Spinal cord (tissue), 10 donors: ENCODE results near the gene COPG2. TPM values are rescaled to one million over a fixed set of nuclear protein-coding genes. Genes with fewer than 3 reads are reported as not detected.

ENCODE experiments used
- DNase-seq, 6 donors: peaks; one replicate each; pipeline versions ENCODE4 v3.0.0 to v3.0.0-alpha.2; 2013 to 2015; ENCODE audit warnings: low spot score in 6 of 6, low read depth in 4 of 6
- H3K27ac ChIP-seq: one replicate; pipeline ENCODE4 v1.5.1; 2013; ENCODE audit warnings: low read depth, low read length, control low read depth
- H3K27me3 ChIP-seq: one replicate; pipeline ENCODE4 v1.6.1; 2013; ENCODE audit warnings: low read length; ENCODE audit not compliant: control insufficient read depth, insufficient read depth
- H3K36me3 ChIP-seq: one replicate; pipeline ENCODE4 v1.6.1; 2013; ENCODE audit warnings: low read length; ENCODE audit not compliant: control insufficient read depth, insufficient read depth
- H3K4me1 ChIP-seq: one replicate; pipeline ENCODE4 v1.6.1; 2013; ENCODE audit warnings: low read length; ENCODE audit not compliant: control insufficient read depth, insufficient read depth
- H3K4me3 ChIP-seq: one replicate; pipeline ENCODE4 v1.5.1; 2013; ENCODE audit warnings: low read depth, low read length, control low read depth
- H3K9me3 ChIP-seq: one replicate; pipeline ENCODE4 v1.6.1; 2013; ENCODE audit warnings: low read length; ENCODE audit not compliant: control insufficient read depth, insufficient read depth
- WGBS: methylation state at CpG from one replicate; pipeline ENCODE4 v1.1.5; 2013; ENCODE audit warnings: missing lambda C conversion rate; ENCODE audit not compliant: insufficient coverage; 5-methylcytosine and 5-hydroxymethylcytosine counted together
- polyA plus RNA-seq, 2 donors: library from polyadenylated mRNA; unstranded; fragments of 120-200 nt; gene quantifications; one replicate each; pipeline ENCODE4 v1.2.1, GENCODE V29; 2013; ENCODE audit not compliant: insufficient read length in 2 of 2
- total RNA-seq, 2 donors: library from RNA; depleted of rRNA in 1 of 2; stranded (reverse); fragments of 120-200 nt in 1 of 2; fragments of >200 nt in 1 of 2; gene quantifications; one replicate each; pipeline versions ENCODE4 v1.2.3 to v1.2.4, GENCODE V29; 2013 to 2014
- donor health status: healthy.

The COPG2 gene
- total and polyA plus RNA-seq, 4 donors: 40.4 to 52.6 (median 44.7) TPM

GRCh38 chr7:130486114-130486953, 182.2 kb downstream of the COPG2 start:
- H3K9me3 ChIP-seq: no peaks in the 10 kb centered on the region

GRCh38 chr7:130485734-130486113, 182.8 kb downstream of the COPG2 start:
- no peak for DNase-seq
- Histone ChIP-seq H3K36me3 (no peaks in the 10 kb centered on the region), H3K27ac (peak overlapping the region; percentile 95), H3K27me3 (no peaks in the 10 kb centered on the region), H3K4me1 (peaks cover 24% of the 10 kb centered on the region), H3K9me3 (no peaks in the 10 kb centered on the region), H3K4me3 (peak overlapping the region; percentile 72)
- WGBS: 99% methylated on average over 6 of the region's 11 CpGs

More at GRCh38 chr7:130486114-130486953, 182.2 kb downstream of the COPG2 start:
- H3K36me3 ChIP-seq: peaks cover 2% of the 10 kb centered on the region
- H3K4me3 ChIP-seq: peak overlapping the region; percentile 72
- H3K27me3 ChIP-seq: no peaks in the 10 kb centered on the region
- 6% methylated on average over 67 of the region's 67 CpGs for WGBS
- H3K4me1 ChIP-seq: peaks cover 26% of the 10 kb centered on the region
- peak overlapping the region; percentile 95 for H3K27ac ChIP-seq
- peak in 2 of 6 donors; percentile 80 to 91 for DNase-seq

GRCh38 chr7:130483031-130483430, 185.5 kb downstream of the COPG2 start:
- no CpG with 5 or more reads among the region's 3 CpGs for WGBS
- peaks cover 12% of the 10 kb centered on the region for H3K4me1 ChIP-seq
- DNase-seq: no peak
- H3K27ac ChIP-seq: no peak overlapping the region
- H3K4me3 ChIP-seq: no peak overlapping the region
- H3K27me3 ChIP-seq: no peaks in the 10 kb centered on the region
- no peaks in the 10 kb centered on the region for H3K36me3 ChIP-seq
- H3K9me3 ChIP-seq: peaks cover 4% of the 10 kb centered on the region

GRCh38 chr7:130481898-130482297, 186.7 kb downstream of the COPG2 start:
- no peak overlapping the region for H3K27ac ChIP-seq

GRCh38 chr7:130479716-130480400, 188.7 kb downstream of the COPG2 start:
- DNase-seq: no peak
- no peak overlapping the region for H3K27ac ChIP-seq
- H3K4me1 ChIP-seq: peaks cover 5% of the 10 kb centered on the region
- no peak overlapping the region for H3K4me3 ChIP-seq
- no peaks in the 10 kb centered on the region for H3K27me3 ChIP-seq
- peaks cover 4% of the 10 kb centered on the region for H3K9me3 ChIP-seq
- no CpG with 5 or more reads among the region's 1 CpG for WGBS
- no peaks in the 10 kb centered on the region for H3K36me3 ChIP-seq

More at GRCh38 chr7:130481898-130482297, 186.7 kb downstream of the COPG2 start:
- DNase-seq: peak in 1 of 6 donors; percentile 25
- H3K9me3 ChIP-seq: peaks cover 4% of the 10 kb centered on the region
- no peaks in the 10 kb centered on the region for H3K36me3 ChIP-seq
- WGBS: no CpG with 5 or more reads among the region's 1 CpG
- H3K27me3 ChIP-seq: no peaks in the 10 kb centered on the region
- H3K4me1 ChIP-seq: peaks cover 11% of the 10 kb centered on the region
- H3K4me3 ChIP-seq: no peak overlapping the region

GRCh38 chr7:130478991-130479390, 189.6 kb downstream of the COPG2 start:
- Histone ChIP-seq H3K27me3 (no peaks in the 10 kb centered on the region), H3K27ac (no peak overlapping the region), H3K36me3 (no peaks in the 10 kb centered on the region), H3K9me3 (peaks cover 4% of the 10 kb centered on the region), H3K4me1 (peaks cover 5% of the 10 kb centered on the region), H3K4me3 (no peak overlapping the region)
- WGBS: no CpG with 5 or more reads among the region's 3 CpGs
- DNase-seq: no peak

GRCh38 chr7:130476297-130477150, 192.0 kb downstream of the COPG2 start:
- peak in 1 of 6 donors; percentile 17 for DNase-seq
- 65% methylated on average over 7 of the region's 9 CpGs for WGBS
- no peak overlapping the region for H3K27ac ChIP-seq

GRCh38 chr7:130475776-130476175, 192.8 kb downstream of the COPG2 start:
- H3K4me3 ChIP-seq: no peak overlapping the region
- peak in 2 of 6 donors; percentile 44 to 64 for DNase-seq
- peaks cover 5% of the 10 kb centered on the region for H3K4me1 ChIP-seq
- peaks cover 4% of the 10 kb centered on the region for H3K9me3 ChIP-seq
- no peaks in the 10 kb centered on the region for H3K36me3 ChIP-seq
- WGBS: 24% methylated on average over 2 of the region's 7 CpGs
- no peaks in the 10 kb centered on the region for H3K27me3 ChIP-seq
- no peak overlapping the region for H3K27ac ChIP-seq

More at GRCh38 chr7:130476297-130477150, 192.0 kb downstream of the COPG2 start:
- no peaks in the 10 kb centered on the region for H3K27me3 ChIP-seq
- H3K4me1 ChIP-seq: peaks cover 5% of the 10 kb centered on the region
- H3K9me3 ChIP-seq: peaks cover 4% of the 10 kb centered on the region
- no peak overlapping the region for H3K4me3 ChIP-seq
- no peaks in the 10 kb centered on the region for H3K36me3 ChIP-seq

GRCh38 chr7:130473876-130474275, 194.7 kb downstream of the COPG2 start:
- WGBS: 66% methylated on average over 3 of the region's 4 CpGs
- Histone ChIP-seq H3K36me3 (no peaks in the 10 kb centered on the region), H3K27ac (no peak overlapping the region), H3K4me1 (peaks cover 5% of the 10 kb centered on the region), H3K4me3 (no peak overlapping the region), H3K27me3 (no peaks in the 10 kb centered on the region), H3K9me3 (peaks cover 4% of the 10 kb centered on the region)
- peak in 2 of 6 donors; percentile 22 to 60 for DNase-seq
